Activated B cell treated with CpG ODN at 0.5 μM for 24 hours (primary cell): ENCODE measurements around the gene ZNF497. TPM values are rescaled to one million over a fixed set of nuclear protein-coding genes. Genes with fewer than 3 reads are reported as not detected.
A peak's percentile ranks its signal among the peaks of the same experiment; 100 is the strongest.

Experiments
- ATAC-seq: fragments of 200-7000 bp; cut with Tn5 transposase; one replicate; pipeline ENCODE4 v1.10.0; 2021; ENCODE audit warnings: low read depth, mild to moderate bottlenecking, moderate library complexity
- CTCF ChIA-PET: fragments of 350-600 bp; sonication (Branson Sonifier 250); formaldehyde crosslinking; loops from one replicate; lab custom pipeline; 2021; ENCODE audit warnings: antibody characterized with exemption; lab: Charles Lee
- POLR2A ChIA-PET: fragments of 350-600 bp; sonication (Branson Sonifier 250); formaldehyde crosslinking; loops from one replicate; lab custom pipeline; 2021; ENCODE audit warnings: antibody characterized with exemption; lab: Charles Lee
- DNase-seq: peaks from one replicate; pipeline ENCODE4 v3.0.0; 2022
- H3K27ac Mint-ChIP-seq: one replicate; pipeline ENCODE4 v1.8.0; 2020; ENCODE audit warnings: mixed read lengths
- H3K27me3 Mint-ChIP-seq: one replicate; pipeline ENCODE4 v1.8.0; 2021; ENCODE audit warnings: mixed read lengths
- H3K36me3 Mint-ChIP-seq: one replicate; pipeline ENCODE4 v1.8.0; 2021; ENCODE audit warnings: low read depth, mixed read lengths
- H3K4me1 Mint-ChIP-seq: one replicate; pipeline ENCODE4 v1.8.0; 2021; ENCODE audit warnings: mixed read lengths
- H3K4me3 Mint-ChIP-seq: one replicate; pipeline ENCODE4 v1.8.0; 2020; ENCODE audit warnings: mild to moderate bottlenecking, mixed read lengths
- H3K9me3 Mint-ChIP-seq: one replicate; pipeline ENCODE4 v1.8.0; 2020; ENCODE audit warnings: mixed read lengths
- intact Hi-C: fragments of 100-400 bp; cut with micrococcal nuclease; formaldehyde crosslinking; loops from one replicate; pipeline ENCODE4 v1.15.1; 2024
- total RNA-seq: library from RNA; stranded (reverse); gene quantifications from 2 replicates; pipeline ENCODE4 v1.2.3, GENCODE V29; 2022
- TF ChIP-seq, protein P1 (sequence below): fragments of 200-600 bp; IDR thresholded peaks from one replicate; pipeline ENCODE4 v1.8.0; 2022; ENCODE audit warnings: antibody characterized with exemption, mild to moderate bottlenecking

Gene ZNF497
- total RNA-seq, 1 donor from 2014 or later, result 2.1 TPM

DNA sequence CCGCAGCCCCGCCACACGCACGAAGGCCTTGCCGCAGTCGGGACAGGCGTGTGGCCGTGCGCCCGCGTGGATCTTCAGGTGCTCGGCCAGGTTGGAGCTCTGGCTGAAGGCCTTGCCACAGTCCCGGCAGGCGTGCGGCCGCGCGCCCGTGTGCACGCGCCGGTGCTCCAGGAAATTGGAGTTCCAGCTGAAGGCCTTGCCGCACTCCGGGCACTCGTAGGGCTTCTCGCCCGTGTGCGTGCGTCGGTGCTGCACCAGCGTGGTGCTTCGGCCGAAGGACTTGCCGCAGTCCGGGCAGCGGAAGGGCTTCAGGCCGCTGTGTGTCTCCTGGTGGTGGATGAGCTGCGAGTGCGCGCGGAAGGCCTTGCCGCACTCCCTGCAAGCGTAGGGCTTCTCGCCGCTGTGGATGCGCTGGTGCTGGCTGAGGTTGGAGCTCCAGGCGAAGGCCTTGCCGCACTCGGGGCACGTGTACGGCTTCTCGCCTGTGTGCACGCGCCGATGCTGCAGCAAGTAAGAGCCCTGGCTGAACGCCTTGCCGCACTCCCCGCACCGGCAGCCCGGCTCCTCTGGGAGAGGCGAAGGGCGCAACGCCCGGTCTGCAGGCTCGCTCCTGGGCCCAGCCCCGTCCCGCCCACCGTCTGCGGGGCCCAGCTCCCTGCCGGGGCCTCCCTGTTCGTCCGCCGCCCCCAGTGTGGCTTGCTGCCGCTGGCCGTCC lies 5.6 kb downstream of the ZNF497 start:
- Mint-ChIP-seq H3K9me3 (no peaks in the 10 kb centered on the region), H3K36me3 (peaks cover 1% of the 10 kb centered on the region), H3K4me3 (peak overlapping the region; percentile 56), H3K27me3 (peaks cover 2% of the 10 kb centered on the region), H3K27ac (no peak overlapping the region), H3K4me1 (peaks cover 21% of the 10 kb centered on the region)
- ChIA-PET POLR2A (interaction anchor here (1.2 to 1.8 kb wide), 3 partner anchors 10 to 30 kb away, joined by 3 to 14 read pairs (median 6); partner anchors contain the start of gene ZSCAN22), CTCF (no interaction called here)
- DNase-seq (no peak), ATAC-seq (no peak)
- TF ChIP-seq, protein P1, sequence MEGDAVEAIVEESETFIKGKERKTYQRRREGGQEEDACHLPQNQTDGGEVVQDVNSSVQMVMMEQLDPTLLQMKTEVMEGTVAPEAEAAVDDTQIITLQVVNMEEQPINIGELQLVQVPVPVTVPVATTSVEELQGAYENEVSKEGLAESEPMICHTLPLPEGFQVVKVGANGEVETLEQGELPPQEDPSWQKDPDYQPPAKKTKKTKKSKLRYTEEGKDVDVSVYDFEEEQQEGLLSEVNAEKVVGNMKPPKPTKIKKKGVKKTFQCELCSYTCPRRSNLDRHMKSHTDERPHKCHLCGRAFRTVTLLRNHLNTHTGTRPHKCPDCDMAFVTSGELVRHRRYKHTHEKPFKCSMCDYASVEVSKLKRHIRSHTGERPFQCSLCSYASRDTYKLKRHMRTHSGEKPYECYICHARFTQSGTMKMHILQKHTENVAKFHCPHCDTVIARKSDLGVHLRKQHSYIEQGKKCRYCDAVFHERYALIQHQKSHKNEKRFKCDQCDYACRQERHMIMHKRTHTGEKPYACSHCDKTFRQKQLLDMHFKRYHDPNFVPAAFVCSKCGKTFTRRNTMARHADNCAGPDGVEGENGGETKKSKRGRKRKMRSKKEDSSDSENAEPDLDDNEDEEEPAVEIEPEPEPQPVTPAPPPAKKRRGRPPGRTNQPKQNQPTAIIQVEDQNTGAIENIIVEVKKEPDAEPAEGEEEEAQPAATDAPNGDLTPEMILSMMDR, result no peak
- intact Hi-C loops, result no loop called here

DNA sequence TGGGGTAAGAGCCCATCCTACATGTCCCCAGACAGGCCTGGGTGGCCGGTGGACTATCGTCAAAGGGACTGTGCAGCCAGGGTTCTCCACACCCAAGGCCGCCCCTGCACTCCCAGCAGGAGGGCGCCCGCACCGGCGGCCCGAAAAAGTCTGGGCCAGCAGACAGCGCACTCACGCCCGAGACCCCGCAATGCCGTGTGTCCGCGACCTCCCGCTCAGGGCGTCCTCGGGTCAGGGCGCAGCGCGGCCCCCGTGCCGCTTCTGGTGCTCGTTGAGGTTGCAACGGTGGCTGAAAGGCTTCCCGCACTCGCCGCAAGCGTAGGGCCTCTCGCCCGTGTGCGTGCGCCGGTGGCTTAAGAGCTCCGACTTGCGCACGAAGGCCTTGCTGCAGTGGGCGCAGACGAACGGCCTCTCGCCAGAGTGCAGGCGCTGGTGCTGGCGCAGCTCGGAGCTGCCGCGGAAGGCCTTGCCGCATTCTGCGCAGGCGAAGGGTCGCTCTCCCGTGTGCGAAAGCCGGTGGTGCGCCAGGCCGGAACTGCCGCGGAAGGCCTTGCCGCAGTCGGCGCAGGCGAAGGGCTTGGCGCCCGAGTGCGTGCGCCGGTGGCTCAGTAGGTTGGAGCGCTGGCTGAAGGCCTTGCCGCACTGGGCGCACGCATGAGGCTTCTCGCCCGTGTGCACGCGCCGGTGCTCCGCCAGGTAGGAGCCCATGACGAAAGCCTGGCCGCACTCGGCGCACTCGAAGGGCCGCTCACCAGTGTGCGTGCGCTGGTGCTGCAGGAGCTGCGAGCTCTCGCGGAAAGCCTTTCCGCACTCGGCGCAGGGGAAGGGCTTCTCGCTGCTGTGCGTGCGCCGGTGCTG lies 6.4 kb downstream of the ZNF497 start:
- peak; percentile 69 for ATAC-seq
- Mint-ChIP-seq H3K27ac (no peak overlapping the region), H3K9me3 (no peaks in the 10 kb centered on the region), H3K36me3 (no peaks in the 10 kb centered on the region), H3K4me1 (peaks cover 18% of the 10 kb centered on the region), H3K27me3 (peaks cover 2% of the 10 kb centered on the region), H3K4me3 (peak overlapping the region; percentile 56)
- DNase-seq, result no peak
- intact Hi-C loops, result no loop called here
- CTCF ChIA-PET, result no interaction called here
- TF ChIP-seq, protein P1, result no peak
- POLR2A ChIA-PET, result interaction anchor here (0.5 to 1.8 kb wide), 5 partner anchors 9 to 202 kb away, joined by 3 to 14 read pairs (median 4); partner anchors contain the start of gene ZSCAN22

DNA sequence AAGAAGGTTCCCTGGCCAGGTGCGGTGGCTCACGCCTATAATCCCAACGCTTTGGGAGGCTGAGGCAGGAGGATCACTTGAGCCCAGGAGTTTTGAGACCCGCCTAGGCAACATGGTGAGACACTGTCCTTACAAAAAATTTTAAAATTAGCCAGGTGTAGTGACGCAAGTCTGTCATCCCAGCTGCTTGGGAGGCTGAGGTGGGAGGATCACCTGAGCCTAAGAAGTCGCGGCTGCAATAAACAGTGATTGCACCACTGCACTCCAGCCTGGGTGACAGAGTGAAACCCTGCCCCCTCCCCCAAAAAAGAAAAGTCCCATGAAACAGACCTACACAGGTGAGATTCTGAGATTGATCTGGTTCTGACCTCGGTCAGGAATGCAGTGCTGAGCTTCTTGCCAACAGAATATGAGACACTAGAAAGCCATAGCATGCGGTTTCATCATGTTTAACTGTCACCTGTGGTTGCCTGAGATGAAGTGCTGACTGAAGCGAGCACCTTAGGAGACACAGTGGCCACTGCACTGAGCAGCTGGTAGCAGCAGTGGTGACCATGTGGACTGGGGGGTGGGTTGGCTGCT lies 7.2 kb downstream of the ZNF497 start:
- DNase-seq, result no peak
- no peaks in the 10 kb centered on the region for H3K9me3 Mint-ChIP-seq
- no peak for ATAC-seq
- POLR2A ChIA-PET, result interaction anchor here (1.2 to 1.8 kb wide), 2 partner anchors 8 to 30 kb away, joined by 3 to 14 read pairs; no protein-coding TSS in a partner anchor
- H3K36me3 Mint-ChIP-seq, result peaks cover 2% of the 10 kb centered on the region
- H3K4me3 Mint-ChIP-seq, result peak overlapping the region; percentile 28
- peaks cover 2% of the 10 kb centered on the region for H3K27me3 Mint-ChIP-seq
- peaks cover 20% of the 10 kb centered on the region for H3K4me1 Mint-ChIP-seq
- CTCF ChIA-PET, result no interaction called here
- no peak overlapping the region for H3K27ac Mint-ChIP-seq
- intact Hi-C loops, result no loop called here
- TF ChIP-seq, protein P1, result no peak

DNA sequence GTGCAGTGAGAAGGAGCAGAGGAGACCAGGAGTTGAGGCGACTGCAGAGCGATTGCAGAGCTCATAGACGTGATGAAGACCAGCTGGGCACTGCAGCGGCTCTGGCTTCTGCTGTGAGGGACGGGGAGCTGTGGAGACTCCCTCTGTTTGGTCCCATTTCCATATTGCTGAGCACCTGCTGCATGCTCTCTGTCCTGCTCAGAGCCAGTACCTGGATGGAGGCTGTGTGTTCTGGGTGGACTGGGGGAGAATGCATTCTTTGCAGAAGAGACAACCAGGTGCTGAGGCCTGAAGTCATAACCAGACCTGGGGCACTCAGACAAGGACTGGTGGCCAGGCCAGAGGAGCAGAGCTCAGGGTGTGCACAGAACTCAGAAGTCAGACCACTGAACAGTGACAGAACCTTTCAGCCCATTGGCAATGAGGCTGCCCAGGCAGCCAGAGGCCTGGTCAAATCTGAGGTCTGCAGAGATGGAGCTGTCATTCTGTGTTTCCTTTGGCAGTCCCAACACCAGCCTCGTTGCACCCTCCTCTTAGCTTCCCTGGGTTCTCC lies 8.0 kb downstream of the ZNF497 start:
- no peak overlapping the region for H3K4me3 Mint-ChIP-seq
- H3K4me1 Mint-ChIP-seq, result peaks cover 23% of the 10 kb centered on the region
- DNase-seq, result no peak
- TF ChIP-seq, protein P1, result no peak
- no peak for ATAC-seq
- POLR2A ChIA-PET, result interaction anchor here (1.0 kb wide), 1 partner anchor 105 kb away, joined by 3 read pairs; no protein-coding TSS in a partner anchor
- peaks cover 4% of the 10 kb centered on the region for H3K36me3 Mint-ChIP-seq
- H3K9me3 Mint-ChIP-seq, result no peaks in the 10 kb centered on the region
- peaks cover 2% of the 10 kb centered on the region for H3K27me3 Mint-ChIP-seq
- no peak overlapping the region for H3K27ac Mint-ChIP-seq
- CTCF ChIA-PET, result no interaction called here
- intact Hi-C loops, result no loop called here
